ENCODE results near the gene GBP1.
"Not testable (repeated sequence)": the region's sequence is repeated elsewhere in the genome, so short reads cannot be mapped to it uniquely, and the experiment has no call there.

- not testable (repeated sequence) for TF ChIP-seq POLR2A (IDR thresholded peaks at IDR 0.05); POLR2AphosphoS5 (IDR thresholded peaks at IDR 0.05; ENCODE audit: insufficient read depth in 1 of 2, low read depth in 1 of 2)
- TF ChIP-seq, protein P1, sequence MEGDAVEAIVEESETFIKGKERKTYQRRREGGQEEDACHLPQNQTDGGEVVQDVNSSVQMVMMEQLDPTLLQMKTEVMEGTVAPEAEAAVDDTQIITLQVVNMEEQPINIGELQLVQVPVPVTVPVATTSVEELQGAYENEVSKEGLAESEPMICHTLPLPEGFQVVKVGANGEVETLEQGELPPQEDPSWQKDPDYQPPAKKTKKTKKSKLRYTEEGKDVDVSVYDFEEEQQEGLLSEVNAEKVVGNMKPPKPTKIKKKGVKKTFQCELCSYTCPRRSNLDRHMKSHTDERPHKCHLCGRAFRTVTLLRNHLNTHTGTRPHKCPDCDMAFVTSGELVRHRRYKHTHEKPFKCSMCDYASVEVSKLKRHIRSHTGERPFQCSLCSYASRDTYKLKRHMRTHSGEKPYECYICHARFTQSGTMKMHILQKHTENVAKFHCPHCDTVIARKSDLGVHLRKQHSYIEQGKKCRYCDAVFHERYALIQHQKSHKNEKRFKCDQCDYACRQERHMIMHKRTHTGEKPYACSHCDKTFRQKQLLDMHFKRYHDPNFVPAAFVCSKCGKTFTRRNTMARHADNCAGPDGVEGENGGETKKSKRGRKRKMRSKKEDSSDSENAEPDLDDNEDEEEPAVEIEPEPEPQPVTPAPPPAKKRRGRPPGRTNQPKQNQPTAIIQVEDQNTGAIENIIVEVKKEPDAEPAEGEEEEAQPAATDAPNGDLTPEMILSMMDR (IDR thresholded peaks at IDR 0.05), result not testable (repeated sequence)
These were observed 18.5 kb downstream of the GBP1 start for GRCh38 chr1:89046318-89047183.
